ENCODE data around the gene SEMA3E.

DNA sequence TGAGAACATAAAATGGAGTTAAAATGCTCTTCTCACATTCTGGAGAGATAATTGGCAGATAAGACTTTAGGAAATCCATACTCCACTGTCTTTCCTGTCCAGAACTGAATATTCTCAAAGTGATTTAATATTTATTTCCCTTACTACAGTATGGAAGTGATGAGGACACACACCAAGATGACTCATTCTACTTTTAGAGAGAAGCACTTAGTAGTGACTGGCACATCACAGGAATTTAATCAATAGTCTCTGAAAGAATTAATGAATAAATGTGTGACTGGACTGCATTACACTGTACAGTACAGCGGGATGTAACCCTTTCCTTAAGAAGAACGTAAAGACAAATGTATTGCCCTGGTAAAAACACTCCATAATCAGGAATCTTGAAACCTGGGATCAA is 116.7 kb downstream of the SEMA3E start:
- TF ChIP-seq, protein P1, sequence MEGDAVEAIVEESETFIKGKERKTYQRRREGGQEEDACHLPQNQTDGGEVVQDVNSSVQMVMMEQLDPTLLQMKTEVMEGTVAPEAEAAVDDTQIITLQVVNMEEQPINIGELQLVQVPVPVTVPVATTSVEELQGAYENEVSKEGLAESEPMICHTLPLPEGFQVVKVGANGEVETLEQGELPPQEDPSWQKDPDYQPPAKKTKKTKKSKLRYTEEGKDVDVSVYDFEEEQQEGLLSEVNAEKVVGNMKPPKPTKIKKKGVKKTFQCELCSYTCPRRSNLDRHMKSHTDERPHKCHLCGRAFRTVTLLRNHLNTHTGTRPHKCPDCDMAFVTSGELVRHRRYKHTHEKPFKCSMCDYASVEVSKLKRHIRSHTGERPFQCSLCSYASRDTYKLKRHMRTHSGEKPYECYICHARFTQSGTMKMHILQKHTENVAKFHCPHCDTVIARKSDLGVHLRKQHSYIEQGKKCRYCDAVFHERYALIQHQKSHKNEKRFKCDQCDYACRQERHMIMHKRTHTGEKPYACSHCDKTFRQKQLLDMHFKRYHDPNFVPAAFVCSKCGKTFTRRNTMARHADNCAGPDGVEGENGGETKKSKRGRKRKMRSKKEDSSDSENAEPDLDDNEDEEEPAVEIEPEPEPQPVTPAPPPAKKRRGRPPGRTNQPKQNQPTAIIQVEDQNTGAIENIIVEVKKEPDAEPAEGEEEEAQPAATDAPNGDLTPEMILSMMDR (IDR thresholded peaks at IDR 0.05; ENCODE audit: insufficient read depth, low read length, poor library complexity, severe bottlenecking): no peak
- no peak for TF ChIP-seq EZH2phosphoT487 (conservative IDR thresholded peaks at IDR 0.05; ENCODE audit: low read length)
